CD1c-positive myeloid dendritic cell (primary cell): ENCODE measurements around the gene ADAMTSL5.
"Not testable (repeated sequence)": the region's sequence is repeated elsewhere in the genome, so short reads cannot be mapped to it uniquely, and the experiment has no call there.

ENCODE experiments used
- DNase-seq: peaks from one replicate; pipeline ENCODE4 v3.0.0-alpha.2; 2016; ENCODE audit errors: extremely low spot score

Gene ADAMTSL5

DNA sequence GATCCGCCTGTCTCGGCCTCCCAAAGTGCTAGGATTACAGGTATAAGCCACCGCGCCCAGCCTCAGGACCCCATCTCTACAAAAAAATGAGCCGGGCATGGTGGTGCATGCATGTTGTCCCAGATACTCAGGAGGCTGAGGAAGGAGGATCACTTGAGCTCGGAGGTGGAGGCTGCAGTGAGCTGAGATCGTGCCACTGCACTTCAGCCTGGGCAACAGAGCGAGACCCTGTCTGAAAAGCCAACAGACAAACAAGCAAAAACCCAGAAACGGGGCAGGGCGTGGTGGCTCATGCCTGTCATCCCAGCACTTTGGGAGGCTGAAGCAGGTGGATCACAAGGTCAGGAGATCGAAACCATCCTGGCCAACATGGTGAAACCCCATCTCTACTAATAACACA, 18.0 kb upstream of the ADAMTSL5 start:
- DNase-seq: not testable (repeated sequence)

DNA sequence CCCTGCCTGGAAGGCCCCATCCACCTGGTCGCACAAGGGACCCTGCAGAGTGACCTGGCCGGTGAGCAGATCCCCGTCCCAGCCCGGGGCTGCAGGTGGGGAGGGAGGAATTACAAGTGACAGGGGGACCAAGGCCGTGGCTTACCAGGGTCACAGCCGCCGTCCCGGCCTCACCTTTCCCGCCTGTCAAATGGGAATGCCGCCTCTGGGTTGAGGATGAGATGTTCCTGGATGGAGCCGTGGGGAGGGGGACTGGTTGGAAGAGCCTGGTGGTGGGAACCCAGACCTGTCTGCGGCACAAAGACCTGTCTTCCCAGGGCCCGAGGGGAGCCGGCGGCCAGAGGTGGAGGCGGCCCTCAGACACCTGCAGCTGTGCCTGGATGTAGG, 16.6 kb upstream of the ADAMTSL5 start:
- DNase-seq: no peak

DNA sequence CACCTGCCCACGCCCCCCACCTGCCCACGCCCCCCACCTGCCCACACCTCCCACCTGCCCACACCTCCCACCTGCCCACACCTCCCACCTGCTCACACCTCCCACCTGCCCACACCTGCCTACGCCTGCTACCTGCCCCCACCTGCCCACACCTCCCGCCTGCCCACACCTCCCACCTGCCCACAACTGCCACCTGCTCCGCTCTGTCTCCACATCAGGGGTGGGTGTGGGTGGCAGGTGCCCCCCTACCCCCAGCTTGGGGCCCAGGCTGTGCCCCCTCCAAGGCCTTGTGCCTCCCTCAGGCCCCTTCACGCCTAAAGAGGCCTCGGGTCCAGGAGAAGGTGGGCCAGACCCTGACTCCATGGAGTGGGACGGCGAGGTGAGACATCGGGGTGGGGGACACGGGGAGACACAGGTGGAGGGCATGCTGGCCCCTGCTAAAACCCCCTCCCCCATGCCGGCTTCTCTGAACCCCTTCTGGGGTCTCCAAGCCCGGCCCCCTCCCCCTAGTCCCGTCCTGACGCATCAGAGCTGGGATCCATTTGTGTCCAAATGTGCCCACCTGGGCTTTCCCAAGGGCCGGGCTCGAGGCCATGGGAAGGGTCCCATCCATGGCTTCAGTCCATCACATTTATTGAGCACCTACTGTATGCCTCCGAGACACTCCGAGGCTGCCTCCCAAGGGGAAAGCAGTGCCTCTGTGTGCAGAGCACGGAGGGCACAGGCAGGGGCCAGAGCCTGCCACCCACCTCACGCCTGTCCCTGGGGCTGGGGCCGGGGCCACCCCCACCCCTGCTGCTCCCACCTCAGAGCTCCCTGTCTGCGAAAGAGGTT, 16.0 kb upstream of the ADAMTSL5 start:
- no peak for DNase-seq

DNA sequence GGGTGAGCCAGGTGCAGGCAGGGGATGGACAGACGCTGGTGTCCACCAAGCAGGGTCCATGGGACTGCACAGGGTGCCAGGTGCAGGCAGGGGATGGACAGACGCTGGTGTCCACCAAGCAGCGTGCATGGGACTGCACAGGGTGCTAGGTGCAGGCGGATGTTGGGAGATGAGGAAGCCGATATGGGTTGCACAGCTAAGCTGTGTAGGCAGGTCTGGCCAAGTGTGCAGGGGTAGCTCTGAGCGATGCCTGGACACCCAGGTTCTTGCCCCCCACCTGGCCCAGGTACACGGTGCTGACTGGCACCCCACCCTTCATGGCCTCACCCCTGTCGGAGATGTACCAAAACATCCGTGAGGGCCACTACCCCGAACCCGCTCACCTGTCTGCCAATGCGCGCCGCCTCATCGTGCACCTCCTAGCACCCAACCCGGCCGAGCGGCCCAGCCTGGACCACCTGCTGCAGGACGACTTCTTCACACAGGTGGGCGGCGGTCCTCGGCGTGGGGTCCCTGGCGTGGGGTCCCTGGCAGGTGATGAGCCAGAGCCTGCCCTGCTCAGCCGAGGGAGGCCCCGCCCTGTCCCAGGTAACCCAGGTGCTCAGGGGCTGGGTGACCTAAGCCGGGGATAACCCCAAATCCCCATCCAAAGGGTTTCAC, 15.0 kb upstream of the ADAMTSL5 start:
- DNase-seq: no peak

DNA sequence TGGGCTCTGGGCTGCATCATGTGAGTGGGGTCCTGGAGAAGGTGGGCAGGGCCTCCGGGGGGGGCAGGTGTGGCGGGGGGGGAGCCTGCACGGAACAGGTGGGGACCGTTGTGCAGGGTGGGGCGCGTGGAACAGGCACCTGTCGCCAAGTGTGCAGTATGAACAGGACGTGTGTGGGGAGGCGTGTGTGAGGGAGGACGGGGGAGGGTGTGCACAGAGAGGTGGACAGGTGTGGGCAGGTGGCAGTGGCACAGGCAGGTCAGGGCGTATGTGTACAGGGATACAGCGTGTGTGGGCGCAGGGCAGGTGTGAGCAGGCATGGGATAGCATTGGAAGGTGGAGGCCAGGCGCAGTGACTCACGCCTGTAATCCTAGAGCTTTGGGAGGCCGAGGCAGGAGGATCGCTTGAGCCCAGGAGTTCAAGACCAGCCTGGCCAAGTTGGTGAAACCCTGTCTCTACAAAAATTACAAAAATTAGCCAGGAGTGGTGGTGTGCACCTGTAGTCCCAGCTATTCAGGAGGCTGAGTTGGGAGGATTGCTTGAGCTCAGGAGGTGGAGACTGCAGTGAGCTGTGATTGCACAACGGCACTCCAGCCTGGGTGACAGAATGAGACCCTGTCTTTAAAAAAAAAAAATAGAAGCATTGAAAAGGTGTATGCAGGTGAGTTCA, 14.3 kb upstream of the ADAMTSL5 start:
- no peak for DNase-seq

DNA sequence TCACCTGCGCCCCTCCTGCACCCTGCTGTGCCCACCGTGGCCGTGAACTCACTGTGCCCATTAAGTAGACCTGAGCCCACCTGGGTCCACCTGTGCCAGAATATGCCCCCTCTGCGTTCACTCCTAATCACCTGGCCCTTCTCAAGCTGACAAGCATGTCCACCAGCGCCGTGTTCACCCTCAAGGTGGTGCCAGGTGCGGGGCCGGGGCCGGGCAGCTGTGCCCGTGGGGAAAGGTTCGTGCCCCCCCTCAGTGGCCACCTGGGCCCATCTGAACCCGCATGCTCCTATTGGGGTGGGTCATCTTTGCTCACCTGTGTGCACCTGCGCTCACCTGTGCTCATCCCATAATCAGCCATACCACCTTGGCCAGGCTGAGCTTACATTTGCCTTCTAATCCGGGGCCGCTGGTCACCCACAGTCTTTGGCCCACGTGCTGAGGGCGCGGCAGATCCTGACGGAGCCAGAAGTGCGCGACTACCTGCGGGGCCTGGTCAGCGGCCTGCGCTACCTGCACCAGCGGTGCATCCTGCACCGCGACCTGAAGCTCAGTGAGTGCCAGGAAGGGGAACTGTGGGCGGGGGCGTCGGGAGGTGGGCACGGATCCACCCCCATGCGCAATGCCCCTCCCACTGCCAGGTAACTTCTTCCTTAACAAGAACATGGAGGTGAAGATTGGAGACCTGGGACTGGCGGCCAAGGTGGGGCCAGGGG, 13.4 kb upstream of the ADAMTSL5 start:
- no peak for DNase-seq

DNA sequence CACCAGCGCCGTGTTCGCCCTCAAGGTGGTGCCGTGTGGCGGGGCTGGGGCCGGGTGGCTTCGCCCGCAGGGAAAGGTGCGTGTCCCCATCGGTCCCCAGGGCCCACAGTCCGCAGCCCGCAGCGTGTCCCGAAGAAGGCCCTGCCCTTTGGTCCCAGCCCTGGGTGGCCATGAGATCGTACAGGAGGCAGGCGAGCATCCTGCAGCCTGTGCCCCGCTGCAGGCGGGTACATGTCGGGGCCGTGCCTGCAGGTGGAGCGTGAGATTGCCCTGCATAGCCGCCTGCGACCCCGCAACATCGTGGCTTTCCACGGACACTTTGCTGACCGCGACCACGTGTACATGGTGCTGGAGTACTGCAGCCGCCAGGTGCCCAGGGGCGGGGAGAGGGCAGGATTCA, 12.5 kb upstream of the ADAMTSL5 start:
- DNase-seq: no peak

DNA sequence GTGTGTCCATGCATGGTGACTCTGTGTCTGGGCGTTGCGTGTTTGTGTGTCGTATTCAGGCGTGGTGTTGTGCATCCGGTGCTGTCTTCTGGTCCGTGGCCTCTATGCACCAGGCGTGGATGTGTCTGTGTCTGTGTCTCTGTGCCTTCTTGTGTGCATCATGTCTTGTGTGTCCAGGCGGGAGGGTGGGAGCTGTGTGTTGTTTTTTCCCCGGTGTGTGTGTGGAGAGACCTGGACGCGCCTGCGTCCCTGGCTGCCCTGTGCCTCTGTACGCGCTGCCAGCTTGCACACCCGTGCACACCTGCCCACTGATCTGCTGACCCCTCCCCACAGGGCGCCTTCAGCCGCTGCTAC, 12.1 kb upstream of the ADAMTSL5 start:
- DNase-seq: no peak

DNA sequence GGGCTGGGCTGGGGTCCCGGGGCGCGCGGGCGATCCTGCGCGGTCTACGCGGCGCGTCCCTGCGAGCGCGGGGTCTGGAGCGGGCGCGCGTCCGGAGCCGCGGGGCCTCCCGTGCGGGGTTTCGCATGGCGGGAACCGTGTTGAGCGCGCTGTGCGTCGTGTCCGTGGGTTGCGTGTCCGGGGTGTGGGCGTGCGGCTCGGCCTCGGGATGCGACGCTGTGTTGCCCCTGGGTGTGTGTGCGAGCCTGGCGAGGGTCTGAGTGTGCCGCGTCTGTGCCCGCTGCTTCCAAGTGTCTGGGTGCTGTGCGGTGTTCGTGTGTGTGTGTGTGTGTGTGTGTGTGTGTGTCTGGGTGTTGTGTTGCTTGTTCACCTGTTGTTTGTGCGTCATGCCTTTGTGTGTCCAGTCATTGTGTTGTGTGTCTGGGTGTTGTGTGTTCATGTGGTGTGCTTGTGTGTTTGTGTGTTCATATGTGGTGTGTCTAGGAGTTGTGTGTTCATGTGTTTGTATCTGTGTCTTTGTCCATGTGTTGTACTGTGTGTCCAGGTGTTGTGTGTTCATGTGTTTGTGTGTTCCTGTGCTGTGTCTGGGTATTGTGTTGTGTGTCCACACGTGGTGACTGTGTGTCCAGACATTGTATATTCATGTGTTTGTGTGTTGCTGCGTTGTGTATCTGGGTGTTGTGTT, 11.6 kb upstream of the ADAMTSL5 start:
- DNase-seq: no peak

DNA sequence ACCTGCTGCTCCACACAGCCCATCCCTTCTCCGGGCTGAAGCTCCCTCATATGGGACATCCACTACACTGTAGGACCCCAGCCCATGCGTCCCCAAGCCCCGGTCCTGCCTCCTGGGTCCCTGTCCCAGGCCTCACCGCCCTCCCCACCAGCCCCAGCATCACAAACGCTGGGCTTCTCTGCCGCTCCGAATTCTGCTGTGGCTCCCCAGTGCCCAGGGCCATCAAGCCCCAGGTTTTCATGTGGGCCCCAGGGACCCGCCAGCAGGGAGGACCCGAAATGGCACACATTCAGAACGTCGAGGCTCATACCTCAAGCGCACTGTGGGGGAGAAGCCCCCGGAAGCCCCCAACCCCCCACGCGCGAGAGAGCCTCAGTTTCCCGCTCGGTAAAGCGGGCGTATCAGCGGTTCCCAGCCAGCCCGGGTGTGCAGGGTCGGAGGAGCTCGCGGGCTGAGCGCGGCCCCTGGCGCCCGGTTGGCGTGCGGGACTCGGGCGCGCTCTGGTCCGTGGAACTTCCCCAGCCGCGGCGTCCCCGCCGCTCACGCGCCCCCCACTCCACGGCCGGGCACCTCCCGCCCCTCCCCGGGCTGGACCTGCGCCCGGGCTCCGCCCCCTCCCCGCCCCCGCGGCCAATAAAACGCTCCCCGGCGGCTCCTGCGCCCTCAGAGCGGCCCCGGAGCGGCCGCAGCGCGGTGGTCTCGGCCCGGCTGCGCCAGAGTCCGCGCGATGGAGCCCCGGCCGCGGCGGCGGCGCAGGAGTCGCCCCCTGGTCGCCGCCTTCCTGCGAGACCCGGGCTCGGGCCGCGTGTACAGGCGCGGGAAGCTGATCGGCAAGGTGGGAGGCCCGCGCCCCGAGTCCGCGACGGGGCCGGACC, 10.8 kb upstream of the ADAMTSL5 start, which contains the start of gene PLK5:
PLK5 (plus strand) TSS at position 666 of the 875 bp plus-strand sequence. CDS start 2,920 bp downstream, outside the sequence.
- DNase-seq: no peak

DNA sequence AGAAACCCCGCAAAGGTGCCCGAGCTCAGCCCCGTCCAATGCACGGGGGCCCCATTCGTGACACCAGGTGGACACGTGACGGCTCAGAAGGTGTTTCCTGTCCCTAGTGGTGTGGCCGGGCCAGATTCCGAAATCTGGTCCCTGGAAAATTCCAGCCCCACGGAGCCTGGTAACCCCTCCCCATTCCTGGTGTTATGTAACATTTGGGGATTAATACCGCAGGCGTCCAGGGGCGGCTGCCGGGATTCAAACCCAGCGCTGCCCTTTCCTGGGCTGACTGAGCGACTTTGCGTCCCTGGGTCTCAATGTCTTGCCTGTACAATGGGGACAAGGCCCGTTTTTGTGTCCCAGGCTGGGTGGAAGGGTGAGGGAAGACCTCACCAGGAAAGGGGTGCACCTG, 10.0 kb upstream of the ADAMTSL5 start:
- DNase-seq: no peak

DNA sequence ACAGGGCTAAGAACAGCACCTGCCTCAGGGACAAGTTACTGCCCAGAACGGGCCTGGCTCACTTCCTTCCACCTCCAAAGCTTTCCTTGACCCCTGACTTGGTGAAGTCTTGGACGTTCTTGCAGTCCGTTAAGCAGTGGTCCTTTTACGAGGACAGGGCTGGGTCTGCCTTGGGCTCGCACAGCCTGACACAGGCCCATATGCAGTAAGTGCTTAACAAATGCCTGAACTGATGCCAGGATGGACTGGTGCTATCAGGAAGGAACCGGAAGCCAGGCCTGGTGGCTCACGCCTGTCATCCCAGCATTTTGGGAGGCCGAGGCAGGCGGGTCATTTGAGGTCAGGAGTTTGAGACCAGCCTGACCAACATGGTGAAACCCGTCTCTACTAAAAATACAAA, 9.2 kb upstream of the ADAMTSL5 start:
- DNase-seq: no peak

DNA sequence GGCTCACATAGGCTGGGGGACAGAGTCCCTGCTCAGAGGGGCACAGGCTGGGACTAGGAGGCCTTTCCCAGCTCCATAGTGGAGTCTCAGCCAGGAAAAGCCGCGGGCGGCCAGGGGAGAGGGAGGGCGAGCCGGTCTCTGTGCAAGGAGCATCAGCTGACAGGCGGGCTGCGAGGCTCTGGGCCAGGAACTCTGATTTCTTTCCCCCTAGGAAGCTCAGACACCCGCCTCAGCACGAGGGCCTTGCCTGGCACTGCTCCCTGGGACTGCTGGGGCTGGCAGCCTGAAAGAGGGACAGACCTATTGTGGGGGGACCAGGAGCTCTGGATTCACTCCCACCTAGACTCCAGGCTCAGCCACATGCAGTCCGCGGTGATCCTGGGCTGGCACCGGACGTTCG, 8.8 kb upstream of the ADAMTSL5 start:
- DNase-seq: no peak

DNA sequence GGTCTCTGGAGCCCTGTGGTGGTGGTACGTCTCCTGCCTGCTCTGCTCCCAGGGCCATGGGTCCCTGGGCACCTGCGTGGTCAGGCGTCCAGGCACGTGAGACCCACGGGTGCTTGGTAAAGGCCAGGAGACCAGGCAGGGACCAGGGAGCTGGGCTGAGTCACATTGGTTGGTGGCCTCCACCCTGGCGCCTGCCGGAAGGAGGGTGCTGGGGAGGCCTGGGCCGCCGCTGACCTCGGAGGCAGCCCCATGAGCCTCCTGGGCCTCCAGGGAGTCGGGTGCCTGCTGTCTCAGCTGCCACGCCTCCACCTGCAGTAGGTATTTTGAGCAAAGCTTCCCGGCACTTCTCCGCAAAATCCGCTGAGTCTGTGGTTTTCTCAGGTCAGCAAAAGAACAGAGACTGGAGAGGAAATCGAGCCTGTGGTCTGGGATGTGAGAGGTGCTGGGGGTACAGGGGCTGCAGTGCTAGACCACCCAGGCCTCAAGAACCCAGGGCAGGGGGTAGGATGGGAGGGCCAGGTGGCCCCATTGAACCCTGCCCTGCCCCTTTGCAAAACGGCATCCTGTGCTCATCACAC, 7.5 kb upstream of the ADAMTSL5 start:
- no peak for DNase-seq

DNA sequence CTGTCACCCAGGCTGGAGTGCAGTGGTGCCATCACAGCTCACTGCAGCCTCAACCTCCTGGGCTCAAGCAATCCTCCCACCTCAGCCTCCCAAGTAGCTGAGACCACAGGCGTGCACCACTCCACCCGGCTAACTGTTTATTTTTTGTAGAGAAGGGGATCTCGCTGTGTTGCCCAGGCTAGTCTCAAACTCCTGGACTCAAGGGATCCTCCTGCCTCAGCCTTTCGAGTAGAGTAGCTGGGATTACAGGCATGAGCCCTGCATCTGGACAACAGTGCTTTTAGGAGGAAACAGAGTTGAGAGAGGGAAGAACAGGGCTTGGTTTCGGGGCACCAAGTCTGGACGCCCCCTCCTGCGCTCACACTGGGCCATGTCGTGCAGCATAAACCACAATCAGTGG, 7.0 kb upstream of the ADAMTSL5 start:
- not testable (repeated sequence) for DNase-seq

DNA sequence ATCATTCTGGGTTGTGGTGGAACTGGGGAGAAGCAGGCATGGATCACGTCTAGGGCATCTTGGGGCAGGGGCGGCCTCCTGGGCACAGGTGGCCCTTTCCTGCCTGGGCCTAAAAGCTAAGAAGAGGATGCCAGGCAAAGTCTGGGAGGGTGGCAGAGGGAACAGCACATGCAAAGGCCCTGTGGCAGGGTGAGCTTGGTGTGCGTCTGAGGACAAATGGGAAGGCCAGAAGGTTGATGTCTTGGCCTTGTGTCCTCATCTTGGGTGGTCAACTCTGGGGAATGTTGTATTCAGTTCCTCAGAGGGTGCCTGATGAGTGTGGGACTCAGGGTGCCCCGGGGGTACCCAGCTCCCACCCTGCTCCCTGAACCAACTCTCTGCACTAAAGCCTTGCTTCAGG, 5.7 kb upstream of the ADAMTSL5 start:
- DNase-seq: no peak

DNA sequence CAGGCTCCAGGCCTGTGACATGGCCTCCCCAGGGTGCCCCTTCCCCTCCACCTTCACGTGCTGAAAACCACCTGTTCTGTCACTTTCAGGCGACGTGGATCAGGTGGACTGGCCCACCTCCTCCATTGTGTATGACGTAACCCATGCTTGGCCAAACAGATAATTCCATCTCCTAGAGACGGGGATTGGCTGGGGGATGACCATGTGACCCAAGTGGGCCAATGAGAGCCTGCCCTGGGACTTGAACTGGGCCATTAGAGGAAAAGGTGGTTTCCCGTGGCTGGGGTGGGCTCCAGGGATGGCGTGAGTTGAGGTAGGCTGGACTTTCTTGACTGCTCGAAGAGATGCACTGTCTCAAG, 3.6 kb upstream of the ADAMTSL5 start:
- no peak for DNase-seq

DNA sequence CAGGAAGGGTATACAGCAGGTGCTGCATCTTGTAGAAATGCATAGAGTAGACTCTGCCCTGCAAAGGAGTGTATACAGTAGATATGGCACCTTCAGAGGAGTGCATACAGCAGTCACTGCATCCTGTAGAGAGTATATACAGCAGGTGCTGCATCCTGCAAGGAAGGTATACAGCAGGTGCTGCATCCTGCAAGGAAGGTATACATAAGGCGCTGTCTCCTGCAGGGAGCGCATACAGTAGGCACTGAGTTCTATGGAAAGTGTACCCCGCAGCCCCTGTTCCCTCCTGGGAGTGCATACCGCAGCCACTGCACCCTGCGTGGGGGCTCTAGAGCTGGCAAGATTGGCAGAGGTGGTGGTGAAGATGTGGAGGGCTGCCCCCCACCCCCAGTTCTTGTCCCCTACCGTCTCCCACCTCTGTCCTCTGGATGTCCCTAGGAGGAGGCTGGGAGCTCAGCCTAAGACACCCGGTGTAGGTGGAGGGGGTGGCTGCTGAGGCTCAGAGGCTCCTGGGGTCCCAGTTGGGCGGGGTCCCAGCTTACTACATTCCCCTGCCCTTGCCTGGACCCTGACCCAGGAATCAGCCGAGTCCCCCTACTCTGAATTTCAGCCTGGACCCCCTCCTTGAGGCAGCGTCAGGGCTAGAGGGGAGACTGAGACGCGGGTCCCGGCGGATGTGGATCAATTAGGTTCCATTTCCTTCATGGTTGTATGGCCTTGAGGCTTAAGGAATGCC, 2.3 kb upstream of the ADAMTSL5 start:
- no peak for DNase-seq

DNA sequence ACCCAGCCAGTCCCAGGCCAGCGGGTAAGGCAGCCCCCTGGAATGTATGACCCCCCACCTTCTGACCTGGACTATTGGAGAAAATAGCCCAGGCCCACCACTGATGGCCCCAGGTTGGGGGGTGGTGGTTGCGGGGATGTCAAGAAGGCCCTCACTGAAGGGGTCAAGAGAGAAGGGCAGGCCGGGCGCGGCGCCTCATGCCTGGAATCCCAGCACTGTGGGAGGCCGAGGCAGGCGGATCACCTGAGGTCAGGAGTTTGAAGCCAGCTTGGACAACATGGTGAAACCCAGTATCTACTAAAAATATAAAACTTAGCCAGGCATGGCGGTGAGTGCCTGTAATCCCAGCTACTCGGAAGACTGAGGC, 1.5 kb upstream of the ADAMTSL5 start:
- DNase-seq: no peak
